SHP77 (cell line): ENCODE results near the gene NXNL1.

ENCODE experiments used
- DNase-seq, 2 experiments: peaks; one replicate each; lab custom pipeline; 2025; lab: John Stamatoyannopoulos, UW

Gene NXNL1

GRCh38 chr19:17419621-17420474 is 40.9 kb downstream of the NXNL1 start, which contains the start of gene MVB12A:
Gene MVB12A, plus strand, starts transcription at chr19:17420047. Its CDS starts 89 bp downstream, at chr19:17420136.
- peak; percentile 98 to 99 for DNase-seq

DNA sequence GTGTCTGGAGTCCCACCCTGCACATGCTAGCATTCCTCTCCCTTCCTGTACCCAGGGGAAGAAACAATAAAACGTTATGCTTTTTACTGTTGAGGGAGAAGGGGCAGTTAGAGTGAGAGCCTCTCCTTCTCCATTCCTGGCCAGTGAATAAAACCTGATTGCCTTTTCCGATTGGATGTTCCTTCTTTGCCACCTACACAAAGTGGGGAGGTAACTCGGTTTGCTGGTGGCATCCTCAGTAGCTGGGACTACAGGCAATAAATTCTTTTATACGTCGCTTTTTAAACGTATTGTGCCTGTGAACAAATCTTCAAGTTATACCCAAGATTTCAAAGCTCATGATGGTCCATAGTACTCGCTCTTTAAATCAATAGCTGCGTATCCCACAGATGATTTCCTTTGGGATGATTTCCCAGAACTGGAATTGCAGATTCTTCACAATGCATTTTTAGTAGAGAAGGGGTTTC is 41.5 kb downstream of the NXNL1 start:
- no peak for DNase-seq

DNA sequence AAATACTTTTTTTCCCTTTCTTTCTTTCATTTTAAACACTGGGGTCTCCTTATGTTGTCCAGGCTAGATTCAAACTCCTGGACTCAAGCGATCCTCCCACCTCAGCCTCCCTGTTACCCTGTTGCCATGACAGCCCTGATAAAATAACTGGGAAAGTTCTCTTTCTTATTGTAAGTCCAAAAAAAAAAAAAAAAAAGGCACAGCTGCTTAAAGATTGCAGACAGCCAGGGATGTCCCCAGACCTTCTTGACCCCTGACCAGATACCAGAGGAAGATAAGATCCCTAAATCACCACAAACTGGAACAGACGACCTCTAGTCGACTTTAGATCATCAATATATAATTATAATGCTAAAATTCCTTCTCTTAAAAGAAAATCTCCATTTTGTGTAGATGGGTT is 42.0 kb downstream of the NXNL1 start:
- DNase-seq, result no peak

GRCh38 chr19:17415121-17415520 is 45.6 kb downstream of the NXNL1 start:
- no peak for DNase-seq

GRCh38 chr19:17414097-17414496 is 46.6 kb downstream of the NXNL1 start:
- DNase-seq, result no peak

GRCh38 chr19:17411801-17412200 is 48.9 kb downstream of the NXNL1 start:
- no peak for DNase-seq

- DNase-seq, result no peak
Measured at GRCh38 chr19:17409990-17410389, 50.7 kb downstream of the NXNL1 start.

GRCh38 chr19:17406887-17407196 is 53.9 kb downstream of the NXNL1 start:
- DNase-seq, result no peak

- no peak for DNase-seq
Measured at GRCh38 chr19:17406046-17406886, 54.5 kb downstream of the NXNL1 start.
